ENCODE data around the gene KHNYN. TPM values are rescaled to one million over a fixed set of nuclear protein-coding genes. Genes with fewer than 3 reads are reported as not detected.

Gene KHNYN
- polyA plus RNA-seq, 1 donor: 37.8 TPM

DNA sequence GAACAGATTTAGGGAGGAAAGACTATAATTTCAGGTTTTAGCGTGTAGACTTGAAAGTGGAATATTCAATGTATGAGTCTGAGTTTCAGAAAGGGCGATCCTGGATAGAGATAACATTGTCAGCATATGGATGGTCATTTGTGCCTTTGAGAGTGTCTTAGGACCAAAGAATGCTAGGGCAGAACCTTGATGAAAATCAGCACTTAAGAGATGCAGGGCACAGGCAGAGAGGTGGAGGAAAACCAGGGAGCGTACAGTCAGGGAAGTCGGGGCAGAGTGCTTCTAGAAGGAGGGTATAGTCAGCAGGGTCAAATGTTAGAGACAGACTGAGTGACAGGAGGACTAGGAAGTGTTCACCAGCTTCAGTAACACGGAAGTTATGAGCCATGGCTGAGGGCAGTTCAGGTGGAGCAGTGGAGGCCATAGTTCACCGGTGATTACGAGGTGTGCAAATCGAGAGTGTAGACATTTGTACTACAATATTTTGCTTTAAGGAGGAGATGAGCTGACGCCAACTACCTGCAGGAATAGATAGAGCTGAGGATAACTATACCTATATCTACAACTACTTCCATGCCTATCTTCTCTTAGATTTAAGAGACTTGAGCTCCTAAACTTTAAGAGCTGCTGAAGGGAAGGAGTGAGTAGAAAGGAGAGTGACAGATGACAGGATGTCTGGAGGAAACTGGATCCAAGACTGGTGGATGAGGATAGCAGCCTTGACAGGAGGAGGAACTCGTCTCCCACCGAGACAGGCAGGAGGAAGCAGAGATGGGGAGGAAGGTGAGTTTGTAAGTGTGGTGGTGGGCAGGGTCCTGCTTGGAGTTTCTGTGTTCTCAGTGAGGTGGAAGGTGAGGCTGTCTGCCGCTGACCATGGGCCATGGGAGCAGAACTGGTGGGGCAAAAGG lies 6.8 kb upstream of the KHNYN start:
- DNase-seq: no peak

DNA sequence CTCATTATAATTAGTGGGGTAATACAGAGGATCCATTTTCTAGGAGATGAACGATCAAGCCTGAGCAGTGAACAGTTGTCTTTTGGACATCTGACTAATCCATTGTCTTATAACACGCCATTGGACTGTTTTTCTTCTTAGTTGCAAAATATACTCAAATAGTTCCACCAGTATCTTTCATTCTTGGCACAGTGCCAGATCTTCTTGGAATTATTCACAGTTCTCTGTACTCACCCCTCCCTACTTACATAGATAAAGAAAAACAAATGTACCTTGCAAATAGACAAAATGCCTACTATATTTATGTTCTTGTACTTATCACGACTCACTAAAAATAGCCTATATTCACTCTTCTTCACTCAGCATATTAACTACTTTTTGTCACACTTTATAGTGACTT lies 4.0 kb upstream of the KHNYN start:
- DNase-seq: no peak

DNA sequence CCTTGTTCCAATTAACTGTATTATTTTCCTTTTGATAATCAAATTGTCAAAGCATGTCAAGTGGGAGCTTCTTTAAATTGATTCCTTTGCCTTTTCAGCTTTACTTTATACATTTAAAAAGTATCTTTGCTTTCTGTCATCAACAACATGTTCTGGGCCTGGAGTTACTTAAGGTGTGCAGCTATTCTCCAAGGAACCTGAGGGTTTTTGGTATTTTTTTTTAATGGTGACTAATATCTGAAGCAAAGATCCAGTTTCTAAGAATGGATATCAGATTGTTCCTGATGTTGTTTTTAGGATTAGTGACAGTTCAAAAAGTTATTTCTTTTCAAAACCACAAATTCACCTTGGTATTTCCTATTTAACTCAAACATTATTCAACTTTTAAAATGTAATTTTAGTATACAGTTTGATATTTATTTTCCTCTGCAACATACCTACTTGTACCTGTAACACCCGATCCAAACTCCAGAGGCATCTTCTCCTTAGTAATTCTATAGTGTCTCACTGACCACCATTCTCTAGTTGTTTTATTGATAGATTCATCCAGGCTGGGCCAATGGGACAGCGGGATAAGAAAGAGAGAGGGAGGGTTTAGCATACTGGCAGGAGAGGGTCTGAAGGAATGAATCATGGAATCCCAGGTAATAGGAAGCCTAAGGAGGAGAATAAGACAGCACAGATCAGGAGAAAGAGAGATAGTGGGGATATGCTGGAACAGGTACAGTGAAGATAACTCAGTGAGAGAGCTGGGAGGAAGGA lies 3.4 kb upstream of the KHNYN start:
- DNase-seq: no peak

DNA sequence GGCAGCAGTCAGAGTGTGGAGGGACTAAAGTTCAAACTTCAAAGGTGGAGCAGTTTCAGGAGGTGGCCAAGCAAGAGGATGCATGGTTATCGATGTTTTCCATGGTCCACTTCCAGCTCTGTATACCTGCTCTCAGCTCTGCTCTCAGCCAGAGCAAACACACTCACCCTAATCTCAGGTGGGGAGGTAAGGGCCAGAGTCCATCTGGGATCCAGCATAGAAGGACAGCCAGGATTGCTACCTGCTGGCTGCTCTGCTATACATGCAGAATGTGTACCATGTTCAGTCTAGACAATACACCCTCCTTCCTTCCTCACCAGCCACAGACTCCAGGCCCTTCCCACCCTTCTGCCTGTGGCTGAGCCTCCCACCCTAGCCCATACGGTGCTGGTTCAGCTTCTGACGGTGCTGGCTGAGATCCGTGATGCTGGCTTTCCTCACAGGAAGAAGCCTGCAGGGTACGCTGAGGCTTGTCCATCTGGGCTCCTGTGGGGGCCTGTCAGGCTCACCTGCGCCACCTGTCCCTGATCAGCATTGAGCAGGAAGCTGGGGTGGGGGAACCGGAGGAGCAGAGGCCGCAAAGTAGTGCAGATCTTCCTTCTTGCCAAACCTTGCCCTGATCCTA lies 2.7 kb upstream of the KHNYN start:
- no peak for DNase-seq

DNA sequence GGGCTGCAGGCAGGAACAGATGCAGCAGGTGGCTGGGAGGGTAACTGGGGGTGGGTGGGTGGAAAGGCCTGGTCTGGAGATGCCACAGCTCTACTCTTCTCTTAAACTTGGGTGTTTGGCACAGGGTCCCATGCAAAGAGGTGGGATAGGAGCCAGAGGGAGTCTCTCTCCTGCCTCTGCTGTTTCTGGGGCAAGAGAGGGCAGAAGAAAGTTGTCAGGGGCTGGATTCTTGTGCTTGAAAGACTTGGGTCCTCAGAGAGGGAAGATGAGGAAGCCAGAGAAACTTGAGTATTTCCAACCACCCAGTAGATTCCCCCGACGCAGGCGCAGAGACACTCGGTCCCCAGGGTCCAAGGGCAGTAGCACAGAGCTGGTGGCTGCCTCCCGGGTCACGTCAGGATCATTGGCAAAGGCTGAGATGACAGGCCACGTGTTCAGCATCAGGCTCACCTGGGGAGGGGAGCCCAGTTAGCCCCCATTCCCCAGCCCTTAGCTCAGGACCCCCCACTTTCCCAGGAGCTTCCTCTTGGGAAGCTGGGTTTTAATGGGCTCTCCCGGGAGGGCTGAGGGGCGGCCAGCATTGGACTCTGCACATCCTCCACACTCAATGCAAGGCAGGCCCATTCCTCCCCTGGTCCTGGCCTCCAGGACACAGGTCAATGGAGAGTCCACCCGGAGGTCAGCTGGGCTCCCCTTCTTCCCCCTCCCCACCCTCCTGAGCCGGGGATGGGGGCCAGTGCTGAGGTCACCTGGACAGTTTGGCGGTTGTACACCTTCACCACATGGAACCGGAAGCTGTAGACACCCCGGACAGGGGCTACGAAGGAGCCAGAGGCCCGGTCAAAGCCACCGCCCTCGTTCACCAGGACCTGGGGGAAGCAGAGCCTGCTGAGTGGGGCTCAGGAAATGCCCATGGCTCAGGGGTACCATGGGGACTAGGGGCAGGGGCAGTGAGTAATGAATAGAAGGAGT lies 1.9 kb upstream of the KHNYN start:
- DNase-seq: no peak

DNA sequence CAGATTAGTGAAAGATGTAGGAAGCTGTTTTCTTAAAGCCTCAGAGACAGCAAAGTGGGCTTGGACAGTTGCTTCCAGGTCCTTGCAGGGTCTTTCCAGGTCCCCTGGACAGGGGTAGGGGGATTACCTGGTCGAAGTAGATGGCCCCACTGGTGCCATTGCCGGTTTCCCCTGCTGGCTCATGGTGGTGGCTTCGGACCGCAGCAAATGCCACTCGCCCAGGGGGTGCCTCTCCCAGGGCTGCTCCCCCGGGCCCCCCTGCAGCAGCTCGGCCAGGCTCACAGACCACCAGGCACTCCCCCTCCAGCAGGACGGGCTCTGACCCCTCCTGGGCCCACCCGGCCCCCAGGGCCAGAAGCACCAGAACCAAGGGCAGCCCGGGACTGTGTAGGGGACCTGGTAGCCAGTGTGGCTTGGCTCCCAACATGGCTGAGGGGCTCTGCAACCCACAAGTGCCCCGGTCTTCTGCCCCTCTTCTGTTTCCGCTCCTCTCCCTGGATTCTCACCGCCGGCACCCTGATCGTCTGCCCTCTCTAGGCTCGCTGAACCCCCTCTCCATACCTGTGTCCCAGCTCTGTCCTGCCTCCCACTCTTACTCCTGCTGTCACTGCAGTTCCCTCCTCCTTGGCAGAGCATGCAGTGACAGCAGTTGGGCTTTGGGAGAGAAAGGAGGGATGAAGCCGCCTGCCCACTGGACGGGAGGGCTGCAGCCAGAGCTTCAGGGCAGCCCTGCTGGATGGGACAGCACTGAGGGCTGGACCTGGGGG lies 943 bp upstream of the KHNYN start:
- DNase-seq: peak; percentile 54

DNA sequence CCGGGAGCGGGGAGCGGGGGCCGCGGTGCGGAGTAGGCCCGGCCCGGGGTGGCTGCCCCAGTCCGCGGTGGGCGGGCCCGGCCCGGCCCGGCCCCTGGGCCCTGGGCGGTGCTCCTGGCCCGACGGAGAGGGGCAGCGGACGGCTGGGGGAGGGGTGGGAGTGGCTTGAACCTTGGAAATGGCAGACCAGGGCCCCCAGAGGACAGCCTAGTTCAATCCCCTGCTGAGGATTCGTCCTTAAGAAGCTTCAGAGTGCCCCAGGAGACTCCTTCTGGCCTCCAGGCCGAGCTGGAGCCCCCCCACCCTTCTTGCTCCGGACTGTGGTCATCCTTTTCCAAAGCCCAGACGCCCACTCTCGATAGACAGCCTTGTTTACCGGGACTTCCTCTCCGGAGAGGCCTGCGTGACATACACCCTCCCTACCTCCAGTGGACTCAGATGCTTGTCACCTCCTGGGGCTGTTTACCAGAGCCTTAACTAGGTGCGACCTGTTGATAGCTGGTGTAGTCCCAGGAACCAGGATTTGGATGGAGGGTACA lies 458 bp downstream of the KHNYN start:
- peak; percentile 85 for DNase-seq

DNA sequence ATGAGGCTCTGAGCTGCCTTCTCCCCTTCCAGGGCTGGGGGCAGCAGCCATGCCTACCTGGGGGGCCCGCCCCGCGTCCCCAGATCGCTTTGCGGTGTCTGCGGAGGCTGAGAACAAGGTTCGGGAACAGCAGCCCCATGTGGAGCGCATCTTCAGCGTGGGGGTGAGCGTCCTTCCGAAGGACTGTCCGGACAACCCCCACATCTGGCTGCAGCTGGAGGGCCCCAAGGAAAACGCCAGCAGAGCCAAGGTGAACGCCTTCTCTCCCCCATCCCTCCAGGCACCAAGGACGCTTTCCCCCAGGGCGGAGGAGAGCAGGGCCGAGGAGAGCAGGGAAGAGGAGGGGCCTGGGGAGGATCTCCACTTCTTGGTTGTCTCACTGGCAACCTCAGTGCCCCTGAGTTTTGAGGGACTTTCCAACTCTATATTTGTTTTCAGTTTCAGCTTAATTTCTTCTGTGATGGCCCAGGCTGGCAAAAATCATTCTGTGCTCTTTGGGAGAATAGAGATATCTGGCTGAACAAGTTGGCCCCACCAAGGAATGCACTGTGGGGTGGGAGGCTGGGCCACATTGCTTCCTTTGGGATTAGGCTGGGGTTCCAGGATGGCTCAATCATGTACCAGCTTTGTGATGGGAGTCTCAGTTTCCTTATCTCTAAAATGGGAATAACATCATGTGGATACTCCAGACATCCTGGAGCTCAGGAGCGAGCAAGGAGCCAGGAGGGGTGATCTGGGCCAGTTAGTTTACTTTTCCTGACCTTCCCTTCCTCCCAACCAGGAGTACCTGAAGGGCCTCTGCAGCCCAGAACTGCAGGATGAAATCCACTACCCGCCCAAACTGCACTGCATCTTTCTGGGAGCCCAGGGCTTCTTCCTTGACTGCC lies 1.2 kb downstream of the KHNYN start:
- DNase-seq: no peak

DNA sequence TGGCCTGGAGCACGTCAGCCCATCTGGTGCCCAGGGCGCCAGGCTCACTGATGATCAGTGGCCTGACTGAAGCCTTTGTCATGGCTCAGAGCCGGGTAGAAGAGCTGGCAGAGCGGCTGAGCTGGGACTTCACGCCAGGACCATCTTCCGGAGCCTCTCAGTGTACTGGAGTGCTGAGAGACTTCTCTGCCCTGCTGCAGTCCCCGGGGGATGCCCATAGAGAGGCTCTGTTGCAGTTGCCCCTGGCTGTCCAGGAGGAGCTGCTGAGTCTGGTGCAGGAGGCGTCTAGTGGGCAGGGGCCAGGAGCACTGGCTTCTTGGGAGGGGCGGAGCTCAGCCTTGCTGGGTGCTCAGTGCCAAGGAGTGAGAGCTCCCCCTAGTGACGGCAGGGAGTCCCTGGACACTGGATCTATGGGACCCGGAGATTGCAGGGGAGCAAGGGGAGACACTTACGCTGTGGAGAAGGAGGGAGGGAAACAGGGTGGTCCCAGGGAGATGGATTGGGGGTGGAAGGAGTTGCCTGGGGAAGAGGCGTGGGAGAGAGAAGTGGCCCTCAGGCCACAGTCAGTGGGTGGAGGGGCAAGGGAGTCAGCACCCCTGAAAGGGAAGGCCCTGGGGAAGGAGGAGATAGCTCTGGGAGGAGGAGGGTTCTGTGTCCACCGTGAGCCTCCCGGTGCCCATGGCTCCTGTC lies 2.0 kb downstream of the KHNYN start:
- DNase-seq: peak; percentile 89

DNA sequence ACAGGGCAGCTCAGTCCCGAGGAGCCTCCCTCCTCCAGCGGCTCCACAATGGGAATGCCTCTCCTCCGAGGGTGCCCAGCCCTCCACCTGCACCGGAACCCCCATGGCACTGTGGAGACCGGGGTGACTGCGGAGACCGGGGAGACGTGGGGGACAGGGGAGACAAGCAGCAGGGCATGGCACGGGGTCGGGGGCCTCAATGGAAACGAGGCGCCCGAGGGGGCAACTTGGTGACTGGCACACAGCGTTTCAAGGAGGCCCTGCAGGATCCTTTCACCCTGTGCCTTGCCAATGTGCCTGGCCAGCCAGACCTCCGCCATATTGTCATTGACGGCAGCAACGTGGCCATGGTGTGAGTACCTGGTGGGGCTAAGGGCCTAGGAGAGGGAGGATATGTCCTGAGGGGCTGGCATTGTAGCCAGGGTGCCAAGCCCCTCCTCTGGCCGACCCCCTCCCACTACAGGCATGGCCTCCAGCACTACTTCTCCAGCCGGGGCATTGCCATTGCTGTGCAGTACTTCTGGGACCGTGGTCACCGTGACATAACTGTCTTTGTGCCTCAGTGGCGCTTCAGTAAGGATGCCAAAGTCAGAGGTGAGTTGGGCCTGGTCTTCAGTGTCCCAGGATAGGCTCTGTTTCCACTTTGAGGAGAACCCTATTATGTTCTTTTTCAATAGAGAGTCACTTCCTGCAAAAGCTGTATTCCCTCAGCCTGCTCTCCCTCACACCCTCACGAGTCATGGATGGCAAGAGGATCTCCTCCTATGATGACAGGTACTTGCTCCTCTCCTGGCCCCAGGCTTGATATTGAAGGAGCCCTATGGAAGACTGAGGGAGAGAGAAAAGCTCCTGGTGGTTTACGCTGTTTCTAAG lies 2.7 kb downstream of the KHNYN start:
- DNase-seq: no peak

DNA sequence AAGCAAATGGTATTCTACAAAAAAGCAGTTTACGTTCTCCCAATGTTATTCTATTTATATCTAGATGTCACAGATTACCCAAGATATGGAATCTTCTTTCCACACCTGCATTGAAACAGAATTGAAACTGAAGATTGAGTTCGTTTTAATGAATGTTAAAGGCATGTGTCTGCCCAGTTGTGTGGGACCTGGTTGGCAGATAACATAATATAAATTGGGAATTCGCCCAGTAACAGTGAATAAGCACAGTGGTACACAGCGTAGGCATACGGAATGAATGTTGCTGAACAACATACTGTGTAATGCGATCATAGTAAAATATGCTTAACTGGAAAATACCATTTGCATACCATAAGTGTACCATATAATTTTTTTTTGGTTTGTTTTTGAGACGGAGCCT lies 4.3 kb downstream of the KHNYN start:
- DNase-seq: no peak

DNA sequence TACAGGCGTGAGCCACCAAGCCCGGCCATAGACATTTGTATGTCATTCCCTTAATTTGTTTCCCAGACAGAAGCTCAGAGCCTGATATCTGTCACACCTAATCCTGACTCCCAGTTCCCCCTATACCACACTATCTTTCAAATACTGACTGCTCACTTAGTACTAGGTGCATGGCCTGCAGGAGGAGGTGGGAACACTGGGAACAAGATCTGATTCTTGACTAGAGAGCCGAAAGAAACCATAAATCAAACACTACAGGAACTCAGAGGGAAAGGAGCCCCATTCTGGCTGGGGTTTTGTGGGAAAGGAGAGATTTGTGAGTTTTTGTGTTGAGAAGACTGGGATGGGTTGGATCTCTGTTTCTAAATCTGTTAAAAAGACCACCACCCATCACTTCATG lies 4.9 kb downstream of the KHNYN start:
- no peak for DNase-seq

DNA sequence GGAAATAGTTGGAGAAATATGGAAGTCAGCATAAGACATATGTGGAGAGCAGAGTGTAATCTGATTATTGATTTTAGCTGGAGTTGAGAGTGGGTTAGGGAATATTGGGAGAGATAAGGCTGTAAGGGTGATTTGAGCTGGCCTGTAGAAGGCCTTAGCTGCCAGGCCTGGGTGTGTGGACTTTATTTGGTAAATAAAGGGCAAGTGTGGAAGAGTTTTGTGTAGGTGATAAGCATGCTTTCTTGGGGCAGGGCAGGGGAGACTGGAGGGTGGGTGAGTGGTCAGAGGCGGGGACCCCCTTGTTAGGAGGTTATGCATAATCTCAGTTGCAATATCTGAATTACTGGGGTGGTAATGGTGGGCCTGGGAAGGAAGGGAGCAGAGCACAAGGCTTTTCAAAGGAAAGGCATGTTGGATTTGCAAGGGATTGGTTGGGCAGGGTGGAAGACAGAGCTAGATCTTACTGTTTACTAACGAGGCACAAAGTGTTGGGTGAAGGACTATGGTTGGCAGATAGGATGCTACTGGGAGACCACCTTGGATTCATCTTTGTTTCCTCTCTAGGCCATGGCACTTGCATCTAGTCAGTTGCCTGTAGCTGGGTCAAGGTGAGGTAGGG lies 5.5 kb downstream of the KHNYN start:
- DNase-seq: no peak

DNA sequence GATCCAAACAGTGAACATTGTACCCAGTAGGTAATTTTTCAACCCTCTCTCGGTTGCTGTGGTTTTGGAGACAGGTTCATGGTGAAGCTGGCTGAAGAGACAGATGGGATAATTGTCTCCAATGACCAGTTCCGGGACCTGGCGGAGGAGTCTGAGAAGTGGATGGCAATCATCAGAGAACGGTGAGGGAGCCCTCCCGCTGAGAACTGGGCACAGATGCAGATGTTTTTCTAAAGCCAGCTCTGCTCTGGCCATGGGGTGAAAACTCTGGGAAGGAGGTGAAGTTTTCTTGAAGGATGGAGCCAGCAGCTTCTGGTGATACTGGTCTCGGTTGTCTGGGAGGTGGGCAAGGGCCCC lies 6.2 kb downstream of the KHNYN start:
- DNase-seq: no peak

DNA sequence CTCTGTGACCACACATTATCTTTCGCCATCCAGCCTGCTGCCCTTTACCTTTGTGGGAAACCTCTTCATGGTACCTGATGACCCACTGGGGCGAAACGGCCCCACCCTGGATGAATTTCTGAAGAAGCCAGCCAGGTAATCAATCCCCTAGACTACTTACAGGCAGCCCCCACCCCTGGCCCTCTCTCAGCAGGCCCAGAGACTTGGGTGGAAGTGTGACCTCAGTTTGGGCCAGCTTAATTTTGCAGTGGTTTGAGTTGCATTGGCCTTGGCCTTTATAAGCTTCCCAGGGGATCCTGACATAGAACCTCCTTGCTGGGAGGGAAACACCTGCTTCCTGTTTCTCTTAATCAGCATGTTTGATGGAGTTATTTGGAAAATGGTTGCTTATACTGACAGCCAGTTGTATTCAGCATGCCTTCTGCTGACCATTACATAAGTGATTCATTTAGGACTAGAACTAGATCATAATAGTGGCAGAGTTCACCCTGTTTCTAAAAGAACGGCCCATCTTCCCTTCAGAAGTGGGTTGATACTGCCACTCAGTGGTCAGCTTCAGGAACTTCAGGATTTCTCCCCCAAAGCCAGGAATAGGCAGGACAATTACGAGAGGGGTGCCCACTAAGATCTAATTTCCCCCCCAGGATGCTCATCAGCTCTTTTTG lies 6.7 kb downstream of the KHNYN start:
- peak; percentile 68 for DNase-seq

DNA sequence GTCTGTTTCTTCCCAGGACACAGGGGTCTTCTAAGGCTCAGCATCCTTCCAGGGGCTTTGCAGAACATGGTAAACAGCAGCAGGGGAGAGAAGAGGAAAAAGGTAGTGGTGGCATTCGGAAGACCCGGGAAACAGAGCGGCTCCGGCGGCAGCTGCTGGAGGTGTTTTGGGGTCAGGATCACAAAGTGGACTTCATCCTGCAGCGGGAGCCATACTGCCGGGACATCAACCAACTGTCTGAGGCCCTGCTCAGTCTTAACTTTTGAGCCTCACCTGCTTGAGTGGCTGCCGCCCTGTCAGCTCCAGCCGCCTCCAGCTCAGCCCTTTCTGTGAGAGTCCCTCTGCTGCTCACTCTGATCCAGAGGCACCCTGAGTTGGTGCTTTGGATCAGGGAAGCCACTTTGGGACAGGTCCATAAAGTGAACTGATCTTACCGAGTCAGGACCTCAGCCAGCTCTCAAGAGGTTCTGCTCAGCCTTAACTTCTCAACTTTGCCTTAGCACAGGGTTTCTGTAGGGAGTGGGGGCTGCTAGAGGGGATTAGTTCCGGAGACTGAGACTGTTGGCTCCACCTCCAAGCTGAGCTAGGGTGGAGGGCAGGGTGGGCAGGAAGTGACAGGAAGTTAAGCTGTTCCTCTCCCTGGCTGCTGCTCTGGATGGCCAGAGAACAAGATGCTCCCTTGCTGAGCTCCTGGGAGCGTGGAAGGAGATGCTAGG lies 7.4 kb downstream of the KHNYN start:
- DNase-seq: no peak

DNA sequence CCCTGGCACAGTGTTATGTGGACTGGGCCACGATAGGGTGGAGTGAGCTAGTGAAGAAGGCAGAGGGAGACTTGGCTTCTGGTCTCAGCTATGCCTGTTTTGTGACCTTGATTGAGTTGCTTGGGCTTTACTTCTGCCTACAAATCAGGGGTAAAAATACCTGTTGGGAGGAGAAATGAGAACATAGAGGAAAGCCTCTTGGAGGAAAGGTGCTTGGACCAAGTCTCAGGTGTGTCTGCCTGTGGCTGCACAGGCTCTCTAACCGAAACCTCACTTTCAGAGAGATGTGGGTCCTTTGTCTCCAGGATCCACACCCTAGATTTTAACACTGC lies 7.9 kb downstream of the KHNYN start:
- DNase-seq: no peak
